ENCODE measurements around the gene SERPINA4. TPM values are rescaled to one million over a fixed set of nuclear protein-coding genes. Genes with fewer than 3 reads are reported as not detected.

The SERPINA4 gene
- total and polyA plus RNA-seq, 2 of the 13 experiments (the other 11 are each of a cell fraction or from before 2014, with no cell fraction given) = 39.1 to 57.8 TPM

GRCh38 chr14:94562022-94562421, 780 bp downstream of the SERPINA4 start (continued):
- no peak for TF ChIP-seq ZBTB40 (IDR thresholded peaks at IDR 0.05)
- TF ChIP-seq ZBTB40 (CRISPR knock-in tag; IDR thresholded peaks at IDR 0.05) = no peak
- TF ChIP-seq ZNF75D (CRISPR knock-in tag; IDR thresholded peaks at IDR 0.05; ENCODE audit: borderline replicate concordance) = no peak

Data from HepG2 (cell line).